ENCODE results near the gene IP6K2.

The IP6K2 gene

GRCh38 chr3:48715174-48715800, 1.7 kb downstream of the IP6K2 start:
- no peak overlapping the region for H3K27ac ChIP-seq

GRCh38 chr3:48711727-48712126, 5.3 kb downstream of the IP6K2 start:
- peak overlapping the region; percentile 34; the same call in 1 of the 2 replicates for H3K27ac ChIP-seq
- TF ChIP-seq ZFX (IDR thresholded peaks at IDR 0.05): no peak
- TF ChIP-seq CTCF (conservative IDR thresholded peaks at IDR 0.05): no peak

More at GRCh38 chr3:48715174-48715800, 1.7 kb downstream of the IP6K2 start:
- no peak for TF ChIP-seq ZFX (IDR thresholded peaks at IDR 0.05)
- no peak for TF ChIP-seq CTCF (conservative IDR thresholded peaks at IDR 0.05)

GRCh38 chr3:48709051-48709461, 8.0 kb downstream of the IP6K2 start:
- no peak overlapping the region for H3K27ac ChIP-seq
- TF ChIP-seq ZFX (IDR thresholded peaks at IDR 0.05): no peak
- TF ChIP-seq CTCF (conservative IDR thresholded peaks at IDR 0.05): no peak

GRCh38 chr3:48708481-48708889, 8.5 kb downstream of the IP6K2 start:
- TF ChIP-seq ZFX (IDR thresholded peaks at IDR 0.05) (no peak), CTCF (conservative IDR thresholded peaks at IDR 0.05) (no peak)

GRCh38 chr3:48707157-48707556, 9.9 kb downstream of the IP6K2 start:
- no peak overlapping the region for H3K27ac ChIP-seq
- TF ChIP-seq ZFX (IDR thresholded peaks at IDR 0.05) (no peak), CTCF (conservative IDR thresholded peaks at IDR 0.05) (no peak)

More at GRCh38 chr3:48708481-48708889, 8.5 kb downstream of the IP6K2 start:
- H3K27ac ChIP-seq: no peak overlapping the region

GRCh38 chr3:48702320-48702920, 14.6 kb downstream of the IP6K2 start:
- H3K27ac ChIP-seq: no peak overlapping the region
- TF ChIP-seq ZFX (IDR thresholded peaks at IDR 0.05) (no peak), CTCF (conservative IDR thresholded peaks at IDR 0.05) (no peak)

- H3K27ac ChIP-seq: no peak overlapping the region
- TF ChIP-seq CTCF (conservative IDR thresholded peaks at IDR 0.05) (no peak), ZFX (IDR thresholded peaks at IDR 0.05) (no peak)
Observed at GRCh38 chr3:48700731-48701405, 16.2 kb downstream of the IP6K2 start.

Data from C4-2B (cell line).